Tibial artery (tissue), 4 donors: ENCODE results near the gene TECR.
"Not testable (repeated sequence)": the region's sequence is repeated elsewhere in the genome, so short reads cannot be mapped to it uniquely, and the experiment has no call there.

ENCODE experiments used
- DNase-seq, 2 donors: peaks; one replicate each; pipeline ENCODE4 v3.0.0-alpha.2; 2019
- H3K27ac ChIP-seq, 2 donors: fragments of 200-600 bp; sonication (generic) in 1 of 2; 1 replicate in 1 of 2; 2 replicates in 1 of 2; pipeline ENCODE4 v1.5.1; 2018 to 2019; ENCODE audit warnings: mild to moderate bottlenecking in 1 of 2
- H3K27me3 ChIP-seq, 2 donors: fragments of 200-600 bp; sonication (generic) in 1 of 2; one replicate each; pipeline versions ENCODE4 v1.5.1 to v1.6.0; 2016 to 2019
- H3K36me3 ChIP-seq, 3 donors: fragments of 200-600 bp; sonication (generic) in 2 of 3; one replicate each; pipeline ENCODE4 v1.5.1; 2016 to 2019; ENCODE audit warnings: mild to moderate bottlenecking in 2 of 3
- H3K4me1 ChIP-seq, 4 donors: fragments of 200-600 bp; sonication (generic) in 2 of 4; 1 replicate in 3 of 4; 2 replicates in 1 of 4; pipeline ENCODE4 v1.5.1; 2016 to 2019
- H3K4me3 ChIP-seq, 2 donors: fragments of 200-600 bp; sonication (generic) in 1 of 2; 1 replicate in 1 of 2; 2 replicates in 1 of 2; pipeline ENCODE4 v1.5.1; 2018 to 2019; ENCODE audit warnings: mild to moderate bottlenecking in 2 of 2
- H3K9me3 ChIP-seq, 3 donors: fragments of 200-600 bp; sonication (generic) in 1 of 3; one replicate each; pipeline ENCODE4 v1.5.1; 2016 to 2019
- CTCF ChIP-seq, 2 experiments: fragments of 200-600 bp in 1 of 2; fragments of 450-650 bp in 1 of 2; IDR thresholded peaks; one replicate each; pipeline ENCODE4 v1.5.1; 2017 to 2019; ENCODE audit warnings: antibody characterized with exemption in 2 of 2, mild to moderate bottlenecking in 1 of 2, moderate library complexity in 1 of 2
- intact Hi-C: fragments of 100-400 bp; cut with DNase I; formaldehyde crosslinking; loops from one replicate; pipeline ENCODE4 v1.15.0; 2023; ENCODE audit warnings: low total_unique reads

The TECR gene

GRCh38 chr19:14536926-14537692 is 7.7 kb downstream of the TECR start:
- H3K4me1 ChIP-seq, result peaks cover 0 to 5% (median 1%) of the 10 kb centered on the region in 4 donors
- TF ChIP-seq CTCF (IDR thresholded peaks at IDR 0.05), result no peak
- no peaks in the 10 kb centered on the region for H3K9me3 ChIP-seq
- H3K4me3 ChIP-seq, result peak overlapping the region in 1 of 2 donors; percentile 33
- peak; percentile 51 to 80 for DNase-seq
- intact Hi-C loops, result no loop called here
- H3K36me3 ChIP-seq, result no peaks in the 10 kb centered on the region
- no peak overlapping the region for H3K27ac ChIP-seq
- no peaks in the 10 kb centered on the region for H3K27me3 ChIP-seq

- Histone ChIP-seq H3K36me3 (peaks cover 0 to 4% (median 0%) of the 10 kb centered on the region in 3 donors), H3K27ac (no peak overlapping the region), H3K9me3 (no peaks in the 10 kb centered on the region), H3K4me3 (no peak overlapping the region), H3K4me1 (peaks cover 0 to 22% (median 6%) of the 10 kb centered on the region in 4 donors), H3K27me3 (no peaks in the 10 kb centered on the region)
- no peak for TF ChIP-seq CTCF (IDR thresholded peaks at IDR 0.05)
- intact Hi-C loops, result no loop called here
- DNase-seq, result no peak
Measured at GRCh38 chr19:14540741-14541525, 11.5 kb downstream of the TECR start.

GRCh38 chr19:14541979-14542378 is 12.6 kb downstream of the TECR start:
- intact Hi-C loops, H3K36me3 ChIP-seq, H3K27me3 ChIP-seq, H3K9me3 ChIP-seq, H3K27ac ChIP-seq, H3K4me3 ChIP-seq, DNase-seq: not testable (repeated sequence)
- H3K4me1 ChIP-seq, result peaks cover 0 to 24% (median 6%) of the 10 kb centered on the region in 4 donors

- H3K36me3 ChIP-seq, result peaks cover 0 to 4% (median 0%) of the 10 kb centered on the region in 3 donors
- peaks cover 0 to 19% (median 5%) of the 10 kb centered on the region in 4 donors for H3K4me1 ChIP-seq
- TF ChIP-seq CTCF (IDR thresholded peaks at IDR 0.05), result no peak
- H3K27me3 ChIP-seq, result no peaks in the 10 kb centered on the region
- DNase-seq, result no peak
- intact Hi-C loops, result no loop called here
- H3K27ac ChIP-seq, result no peak overlapping the region
- no peak overlapping the region for H3K4me3 ChIP-seq
- no peaks in the 10 kb centered on the region for H3K9me3 ChIP-seq
Measured at GRCh38 chr19:14542711-14543328, 13.4 kb downstream of the TECR start.

- intact Hi-C loops, result no loop called here
- DNase-seq, result no peak
- no peak overlapping the region for H3K27ac ChIP-seq
Measured at GRCh38 chr19:14544047-14544446, 14.7 kb downstream of the TECR start.

More at GRCh38 chr19:14544047-14544446, 14.7 kb downstream of the TECR start:
- no peak for TF ChIP-seq CTCF (IDR thresholded peaks at IDR 0.05)
- Histone ChIP-seq H3K36me3 (peaks cover 0 to 8% (median 0%) of the 10 kb centered on the region in 3 donors), H3K27me3 (no peaks in the 10 kb centered on the region), H3K4me1 (peaks cover 0 to 19% (median 5%) of the 10 kb centered on the region in 4 donors), H3K4me3 (no peak overlapping the region), H3K9me3 (no peaks in the 10 kb centered on the region)
